Right renal cortex interstitium (tissue), 3 donors: ENCODE results near the gene CDH4. TPM values are rescaled to one million over a fixed set of nuclear protein-coding genes. Genes with fewer than 3 reads are reported as not detected.

ENCODE experiments used
- DNase-seq, 3 donors: peaks; one replicate each; pipeline ENCODE4 v3.0.0-alpha.2; 2013; ENCODE audit warnings: low read depth in 3 of 3, low spot score in 2 of 3
- polyA plus RNA-seq, 3 donors: library from polyadenylated mRNA; unstranded; fragments of 120-200 nt; gene quantifications; one replicate each; pipeline ENCODE4 v1.2.1, GENCODE V29; 2013; ENCODE audit not compliant: insufficient read length in 3 of 3

The CDH4 gene
- polyA plus RNA-seq, 3 donors, result 5.8 to 6.8 (median 5.9) TPM

- no peak for DNase-seq
These were observed 622.5 kb downstream of the CDH4 start for GRCh38 chr20:61874421-61875068.

- DNase-seq, result no peak
These were observed 623.3 kb downstream of the CDH4 start for GRCh38 chr20:61875221-61875885.

- no peak for DNase-seq
These were observed 623.9 kb downstream of the CDH4 start for GRCh38 chr20:61875996-61876395.

DNA sequence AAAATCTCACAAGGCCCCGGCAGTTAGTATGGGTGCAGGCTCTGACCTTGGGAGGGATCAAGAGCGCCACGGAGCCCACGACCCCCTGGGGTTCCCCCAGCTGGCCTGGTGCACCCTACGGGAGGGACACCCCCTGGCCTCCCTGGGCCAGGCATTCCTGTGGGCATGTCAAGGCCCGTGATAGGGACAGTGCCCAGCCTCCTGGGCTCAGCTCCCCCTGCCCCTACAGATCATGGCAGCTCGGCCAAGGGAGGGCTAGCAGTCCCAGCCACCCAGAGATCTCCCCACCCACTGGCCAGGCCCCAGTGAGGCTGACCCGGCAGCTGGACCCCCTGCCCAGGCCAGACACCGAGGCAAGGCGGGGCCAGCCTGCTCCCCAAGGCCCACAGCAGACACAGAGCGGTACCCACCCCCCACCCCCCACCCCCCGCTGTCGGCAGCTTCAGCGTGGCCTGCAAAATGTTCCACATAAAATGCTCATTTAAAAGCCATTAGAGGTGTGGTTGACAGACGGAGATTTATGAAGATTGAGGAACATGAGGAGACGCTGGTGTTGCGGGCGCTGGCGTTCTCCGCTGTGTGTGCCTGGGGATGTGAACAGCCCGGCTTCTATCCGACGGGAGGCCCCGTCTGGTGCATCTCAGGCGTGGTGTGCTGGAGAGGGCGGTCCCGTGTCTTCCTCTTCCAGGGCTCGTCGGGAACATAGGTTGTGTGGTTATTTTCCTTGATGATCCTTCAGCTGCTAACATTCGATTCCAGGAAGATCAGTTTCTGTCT lies 625.1 kb downstream of the CDH4 start:
- no peak for DNase-seq

DNA sequence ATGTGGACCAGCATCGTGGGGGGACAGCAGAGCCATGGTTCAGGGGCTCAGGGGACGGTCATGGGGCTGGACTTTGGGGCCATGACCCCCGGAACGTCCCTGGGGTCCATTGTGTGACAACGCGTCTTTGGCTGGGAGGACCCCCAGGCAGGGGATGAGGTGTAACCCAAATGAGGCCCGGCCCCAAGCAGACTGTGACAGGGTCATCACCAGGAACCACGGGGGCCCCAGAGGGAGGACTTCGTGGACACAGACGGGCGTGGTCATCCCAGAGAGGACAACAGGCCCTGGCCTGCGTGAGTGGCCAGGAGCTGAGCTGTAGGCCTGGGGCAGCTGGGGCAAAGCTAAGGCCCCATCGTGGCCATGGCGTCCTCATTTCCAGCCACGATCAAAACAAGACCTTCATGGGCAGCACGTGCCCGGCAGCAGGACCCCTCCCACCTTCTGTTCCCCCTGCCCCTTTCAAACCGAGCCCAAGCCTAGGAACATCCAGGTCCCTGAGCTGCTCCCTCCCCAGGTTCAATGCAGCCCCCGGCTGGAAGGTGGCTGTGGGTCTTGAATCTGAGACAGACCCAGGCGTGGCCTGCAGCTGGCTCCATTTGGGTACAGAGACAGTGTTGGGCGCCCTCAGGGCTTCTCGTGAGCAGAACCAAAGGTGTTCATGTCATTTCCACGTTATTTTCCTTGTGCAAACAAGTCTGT lies 625.9 kb downstream of the CDH4 start:
- no peak for DNase-seq

- no peak for DNase-seq
These were observed 626.6 kb downstream of the CDH4 start for GRCh38 chr20:61878478-61879302.

- no peak for DNase-seq
These were observed 627.2 kb downstream of the CDH4 start for GRCh38 chr20:61879303-61879620.

- DNase-seq, result no peak
These were observed 627.6 kb downstream of the CDH4 start for GRCh38 chr20:61879694-61880093.

- DNase-seq, result no peak
These were observed 628.6 kb downstream of the CDH4 start for GRCh38 chr20:61880706-61881105.

- DNase-seq, result no peak
These were observed 629.4 kb downstream of the CDH4 start for GRCh38 chr20:61881416-61881815.

GRCh38 chr20:61881861-61882260 lies 629.8 kb downstream of the CDH4 start:
- no peak for DNase-seq

DNA sequence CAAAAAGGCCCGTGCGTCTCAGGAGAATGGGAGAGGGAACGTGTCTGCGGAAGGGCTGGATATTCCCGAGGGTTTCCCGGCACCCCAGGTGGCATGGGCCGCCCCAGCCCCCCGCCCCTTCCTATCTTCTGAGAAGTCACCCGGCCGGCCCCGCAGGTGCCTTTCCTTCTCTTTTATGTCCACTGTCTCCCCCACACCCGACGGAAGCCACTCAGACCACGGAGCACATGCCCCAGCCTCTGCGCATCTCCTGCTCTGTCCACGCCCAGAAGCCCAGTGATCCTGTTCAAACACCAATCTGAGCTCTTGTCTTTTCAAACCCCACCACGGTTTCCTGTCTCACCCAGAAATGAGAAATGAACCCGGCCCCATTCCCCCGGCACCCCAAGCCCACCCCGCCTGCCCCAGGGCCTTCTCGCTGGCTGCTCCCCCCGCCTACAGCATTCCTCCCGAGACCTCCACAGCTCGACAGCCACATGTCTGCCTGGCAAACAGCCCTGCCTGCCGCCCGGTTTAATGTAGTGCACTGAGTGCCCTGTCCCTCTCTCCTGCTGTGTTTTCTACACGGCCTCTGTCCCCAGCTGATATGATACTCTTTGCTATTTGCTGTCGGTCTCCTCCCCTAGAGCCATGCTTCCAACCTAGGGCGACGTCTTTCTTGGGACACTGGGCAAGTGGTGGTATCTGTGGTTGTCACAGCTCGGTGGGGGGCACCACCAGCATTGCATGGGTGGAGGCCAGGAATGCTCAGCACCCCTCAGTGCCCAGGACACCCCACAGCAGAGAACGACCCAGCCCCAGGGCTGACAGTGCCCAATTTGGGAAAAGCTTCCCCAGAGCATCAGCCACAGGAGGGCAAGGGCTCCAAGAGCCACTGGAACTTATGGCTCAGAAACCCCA lies 630.9 kb downstream of the CDH4 start:
- DNase-seq, result no peak

DNA sequence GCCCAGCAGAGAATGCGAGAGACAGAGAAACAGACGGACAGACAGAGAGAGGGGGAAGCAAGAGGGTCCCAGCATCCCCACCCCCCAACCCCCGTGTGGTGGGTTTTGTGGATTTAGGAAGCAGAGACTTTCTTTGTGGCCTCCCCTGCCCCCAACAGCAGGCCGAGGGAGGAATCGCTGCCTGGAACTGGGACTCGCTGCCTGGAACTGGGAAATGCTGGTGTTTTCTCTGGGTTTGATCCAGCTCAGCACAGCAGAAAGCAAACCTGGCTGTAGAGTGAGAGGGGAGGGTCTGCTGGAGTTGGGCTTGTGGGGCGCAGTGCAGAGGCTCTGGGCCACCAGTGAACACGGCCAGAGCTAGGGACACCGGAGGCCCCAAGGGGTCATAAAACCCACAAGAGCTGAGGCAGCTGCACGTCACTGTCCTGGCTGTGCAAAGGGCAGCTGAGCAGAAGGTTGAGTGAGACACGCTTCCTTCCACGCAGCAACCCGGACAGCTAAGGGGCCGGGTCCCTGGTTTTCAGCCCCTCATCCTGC lies 631.9 kb downstream of the CDH4 start:
- DNase-seq, result no peak

DNA sequence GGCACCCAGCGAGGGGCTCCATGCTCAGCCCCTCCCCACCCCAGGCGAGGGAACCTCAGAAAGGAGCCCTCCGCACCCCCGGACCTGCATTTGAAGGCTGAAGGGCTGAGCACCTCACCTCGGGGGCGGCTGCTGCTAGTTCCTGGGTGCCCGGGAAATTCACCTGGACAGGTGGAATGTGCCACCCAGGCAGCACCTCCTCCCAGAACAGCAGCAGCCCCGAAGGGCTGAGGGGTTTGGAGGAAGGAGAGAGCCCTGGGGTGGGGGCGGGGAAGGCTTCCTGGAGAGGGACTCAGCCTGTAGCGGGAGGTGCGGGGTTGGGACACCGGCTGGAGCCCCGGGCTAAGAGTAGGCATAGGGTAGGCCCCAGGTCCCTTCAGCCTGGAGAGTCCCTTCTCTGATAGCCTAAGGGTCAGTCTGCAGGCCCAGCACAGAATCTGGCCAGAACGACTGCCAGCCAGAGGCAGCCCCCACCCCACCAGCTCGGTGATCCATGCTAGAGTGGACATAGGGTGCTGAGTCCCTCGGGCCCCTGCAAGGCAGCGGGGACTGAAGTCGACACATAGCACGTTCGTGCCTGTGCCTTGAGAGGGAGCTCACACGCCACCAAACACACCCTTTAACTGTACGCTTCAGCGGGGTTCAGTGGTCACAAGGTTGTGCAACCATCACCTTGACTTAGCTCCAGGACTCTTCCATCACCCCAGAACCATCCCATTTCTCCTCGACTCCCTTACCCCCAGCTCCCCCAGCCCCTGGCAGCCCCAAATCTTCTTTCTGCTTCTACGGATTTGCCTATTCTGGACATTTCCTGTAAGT lies 632.7 kb downstream of the CDH4 start:
- no peak for DNase-seq

DNA sequence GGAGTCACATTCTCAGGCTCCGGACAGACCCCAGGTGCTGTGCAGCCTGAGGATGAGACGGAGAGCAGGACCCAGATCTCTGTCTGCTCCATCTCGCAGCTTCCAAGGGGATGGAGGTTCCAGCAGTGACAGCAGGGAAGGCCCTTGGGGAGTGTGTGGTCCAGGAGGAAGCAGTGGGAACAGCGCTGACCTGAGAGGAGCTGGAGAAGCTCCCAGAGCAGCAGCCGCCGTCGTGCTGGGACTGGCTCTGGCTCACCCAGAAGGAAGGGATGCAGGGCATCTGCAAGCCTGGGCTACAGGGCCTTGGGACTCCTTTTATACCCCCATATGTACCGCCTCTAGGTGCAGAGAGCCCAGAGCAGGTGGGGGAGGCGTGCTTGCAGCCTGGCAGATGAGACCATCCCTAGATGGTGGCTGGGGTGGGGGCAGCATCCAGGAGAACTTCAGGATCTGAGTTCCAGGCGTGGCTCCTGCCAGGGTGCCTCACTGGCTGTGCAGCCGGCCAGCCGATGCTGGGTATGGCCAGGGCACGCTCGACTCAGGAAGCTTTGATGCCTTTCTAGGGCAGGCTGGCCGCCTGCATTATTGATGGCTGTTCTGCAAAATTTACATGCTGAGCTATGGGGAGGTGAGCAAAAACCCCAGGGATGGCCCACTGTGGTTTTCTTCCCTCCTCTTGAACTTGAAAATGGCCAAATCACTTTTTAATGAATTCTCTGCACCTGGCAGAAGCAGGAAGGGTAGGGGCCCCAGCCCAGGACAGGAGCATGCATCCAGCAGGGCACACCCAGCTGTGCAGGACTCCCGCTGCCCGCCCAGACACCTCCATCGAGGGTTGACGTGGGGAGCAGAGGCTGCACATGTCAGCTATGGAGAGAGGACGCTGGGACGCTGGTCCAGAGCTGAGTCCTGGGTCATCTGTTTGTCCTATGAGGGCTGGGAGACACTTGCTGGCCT lies 634.0 kb downstream of the CDH4 start:
- no peak for DNase-seq

DNA sequence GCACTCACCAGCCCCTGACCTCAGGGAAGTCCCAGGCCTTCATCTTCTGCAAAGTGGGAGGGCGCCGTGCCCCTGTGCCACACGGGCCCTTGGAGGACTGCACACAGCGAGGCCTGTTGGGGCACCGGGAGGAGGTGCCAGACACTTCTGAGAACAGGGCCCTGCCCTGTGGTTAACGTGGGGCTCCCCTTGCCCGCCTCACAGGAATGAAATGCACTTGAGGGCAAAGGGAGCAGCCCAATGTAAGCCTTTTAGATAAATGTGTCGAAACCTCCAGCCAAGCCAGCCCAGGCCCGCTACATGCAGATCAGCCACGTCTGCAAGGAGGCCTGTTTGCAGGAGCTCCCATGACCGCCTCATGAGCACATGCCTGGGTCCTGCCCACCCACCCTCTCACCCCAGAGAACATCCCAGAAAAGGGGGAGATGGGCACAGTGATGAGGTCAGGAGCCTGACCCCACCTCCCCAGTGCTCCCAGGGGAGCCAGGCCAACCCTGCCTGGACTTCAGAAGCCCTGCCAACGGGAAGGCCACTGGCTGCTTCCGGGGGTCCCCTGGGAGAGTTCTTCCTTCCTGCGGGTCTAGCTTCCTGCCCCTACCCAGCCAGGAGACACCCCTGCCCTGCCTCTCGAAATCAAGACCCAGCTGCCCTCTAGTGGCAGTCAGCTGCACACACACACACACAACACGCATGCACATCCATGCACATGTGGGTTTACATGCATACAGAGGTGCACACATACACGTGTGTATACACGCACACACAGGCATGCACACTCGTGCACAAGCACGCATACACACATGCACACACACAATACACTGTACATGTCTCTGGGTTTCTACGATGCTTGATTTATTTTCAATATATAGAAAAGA lies 634.9 kb downstream of the CDH4 start:
- no peak for DNase-seq
